Adrenal gland (tissue), 5 donors: ENCODE measurements around the gene SIVA1.

Source experiments
- POLR2A ChIP-seq, 2 donors: fragments of 450-650 bp; IDR thresholded peaks; one replicate each; pipeline ENCODE4 v1.6.1; 2017; ENCODE audit warnings: antibody characterized with exemption in 2 of 2, mild to moderate bottlenecking in 2 of 2, moderate library complexity in 1 of 2
- TF ChIP-seq, protein P1 (sequence below), 6 experiments: fragments of 450-650 bp in 4 of 6; fragments of 200-600 bp in 2 of 6; sonication (generic) in 1 of 6; IDR thresholded peaks; 1 replicate in 5 of 6; 2 replicates in 1 of 6; pipeline versions ENCODE4 v1.5.1 to v1.8.0; 2016 to 2021; ENCODE audit warnings: antibody characterized with exemption in 6 of 6, mild to moderate bottlenecking in 2 of 6, moderate library complexity in 1 of 6
- donor health status: DM: no; HTN: no; CAD: no.

DNA sequence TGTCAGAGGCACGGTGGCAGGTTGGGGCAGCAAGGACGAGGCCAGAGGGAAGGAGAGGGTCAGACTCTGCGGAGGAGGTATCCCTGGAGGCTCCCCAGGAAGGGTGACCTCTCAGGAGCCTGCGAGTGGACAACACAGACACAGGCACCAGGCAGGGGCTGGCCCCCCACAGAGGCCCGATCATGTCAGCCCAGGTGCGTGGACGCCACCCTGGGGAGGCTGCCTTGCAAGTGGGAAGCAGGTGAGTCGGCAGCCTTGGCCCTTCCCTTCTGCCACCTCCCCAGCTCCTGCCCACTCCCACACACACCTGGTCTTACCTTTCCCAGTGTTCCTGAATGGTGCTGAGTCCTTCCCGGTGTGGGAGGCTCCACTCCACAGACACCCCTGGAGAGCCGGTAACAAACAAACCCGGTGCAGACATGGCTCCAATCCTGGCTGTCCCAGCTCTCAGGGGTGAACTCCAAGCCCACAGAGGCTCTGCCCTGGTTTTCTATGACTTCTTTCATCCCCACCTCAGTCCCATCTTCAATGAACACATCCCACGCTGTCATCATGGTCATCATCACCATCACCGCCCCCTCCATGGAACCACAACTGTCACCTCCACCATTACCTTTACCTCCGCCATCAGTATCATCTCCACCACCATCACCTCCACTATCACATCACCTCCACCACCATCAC lies 53.1 kb downstream of the SIVA1 start:
- TF ChIP-seq, protein P1, sequence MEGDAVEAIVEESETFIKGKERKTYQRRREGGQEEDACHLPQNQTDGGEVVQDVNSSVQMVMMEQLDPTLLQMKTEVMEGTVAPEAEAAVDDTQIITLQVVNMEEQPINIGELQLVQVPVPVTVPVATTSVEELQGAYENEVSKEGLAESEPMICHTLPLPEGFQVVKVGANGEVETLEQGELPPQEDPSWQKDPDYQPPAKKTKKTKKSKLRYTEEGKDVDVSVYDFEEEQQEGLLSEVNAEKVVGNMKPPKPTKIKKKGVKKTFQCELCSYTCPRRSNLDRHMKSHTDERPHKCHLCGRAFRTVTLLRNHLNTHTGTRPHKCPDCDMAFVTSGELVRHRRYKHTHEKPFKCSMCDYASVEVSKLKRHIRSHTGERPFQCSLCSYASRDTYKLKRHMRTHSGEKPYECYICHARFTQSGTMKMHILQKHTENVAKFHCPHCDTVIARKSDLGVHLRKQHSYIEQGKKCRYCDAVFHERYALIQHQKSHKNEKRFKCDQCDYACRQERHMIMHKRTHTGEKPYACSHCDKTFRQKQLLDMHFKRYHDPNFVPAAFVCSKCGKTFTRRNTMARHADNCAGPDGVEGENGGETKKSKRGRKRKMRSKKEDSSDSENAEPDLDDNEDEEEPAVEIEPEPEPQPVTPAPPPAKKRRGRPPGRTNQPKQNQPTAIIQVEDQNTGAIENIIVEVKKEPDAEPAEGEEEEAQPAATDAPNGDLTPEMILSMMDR (IDR thresholded peaks at IDR 0.05): no peak
- no peak for TF ChIP-seq POLR2A (IDR thresholded peaks at IDR 0.05)
